Activated naive CD4-positive, alpha-beta T cell treated with Interleukin-2 at 50 U/mL for 16 hours (primary cell): ENCODE results near the gene FAM53B.

Source experiments
- DNase-seq: peaks from one replicate; pipeline ENCODE4 v3.0.0-alpha.2; 2020

The FAM53B gene

DNA sequence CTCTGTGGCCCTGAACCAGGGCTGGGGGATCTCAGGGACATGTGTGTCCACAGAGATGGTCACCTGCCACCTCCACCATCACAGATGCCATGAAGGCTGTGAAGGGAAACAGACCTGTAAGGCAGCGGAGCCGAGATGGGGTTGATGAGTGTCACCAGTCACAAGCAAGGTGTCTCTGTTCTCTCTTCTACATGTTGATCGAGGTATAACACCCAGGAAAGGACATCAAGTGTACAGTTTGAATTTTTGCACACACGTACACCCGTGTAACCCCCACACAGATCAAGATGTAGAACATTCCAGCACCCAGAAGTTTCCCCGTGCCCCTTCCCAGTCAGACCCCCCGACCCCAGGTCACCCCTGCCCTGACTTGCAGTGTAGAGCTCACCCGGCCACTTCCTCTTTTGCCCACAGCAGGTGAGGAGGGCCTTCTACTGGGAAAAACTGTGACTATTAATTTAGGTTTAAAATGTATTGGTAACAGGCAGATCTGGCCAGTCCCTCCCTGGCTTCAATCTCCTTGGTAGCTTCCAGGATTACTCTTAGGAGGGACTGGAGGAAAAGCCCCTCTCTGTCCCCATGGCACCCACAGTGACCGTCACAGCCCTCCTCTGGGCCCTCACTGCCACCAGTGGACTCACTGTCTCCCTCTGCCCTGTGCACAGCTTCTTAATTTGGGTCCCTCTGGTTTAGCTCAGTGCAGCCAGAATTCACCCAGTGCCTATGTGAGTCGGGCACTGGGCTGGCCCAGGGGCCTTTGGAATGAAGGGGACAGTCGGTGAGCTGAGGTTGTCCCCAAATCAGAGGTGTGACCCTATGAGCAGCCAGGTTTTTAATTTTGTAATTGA lies 174.3 kb downstream of the FAM53B start:
- no peak for DNase-seq
